ENCODE results near the gene EXOC2.

DNA sequence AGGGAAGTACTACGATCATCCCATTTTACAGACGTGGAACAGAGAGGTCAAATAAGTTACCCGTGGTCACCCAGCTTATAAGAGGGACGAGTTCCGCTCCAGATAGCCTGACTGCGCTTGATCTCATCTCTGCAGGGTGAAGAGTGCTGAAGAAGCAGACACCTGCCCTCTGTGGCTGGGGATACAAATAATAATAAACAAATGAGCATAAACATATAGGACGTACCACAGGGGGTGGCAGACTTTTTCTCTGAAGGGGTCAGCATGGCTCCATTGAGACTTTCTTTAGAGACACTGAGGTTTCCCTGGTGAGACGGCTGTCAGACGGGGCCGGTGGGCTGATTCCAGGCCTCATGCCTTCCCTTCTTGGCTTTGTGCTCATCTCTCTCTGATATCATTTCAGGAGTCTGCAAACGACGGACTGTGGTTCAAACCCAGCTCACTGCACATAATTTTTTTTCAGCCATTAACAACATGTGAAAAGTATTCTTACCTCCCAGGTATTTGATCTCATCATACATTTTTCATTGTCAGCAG is 254.2 kb downstream of the EXOC2 start:
- TF ChIP-seq CTCF (conservative IDR thresholded peaks at IDR 0.05) (no peak), ZFX (IDR thresholded peaks at IDR 0.05) (no peak)

Data from C4-2B (cell line).